HCT116 (cell line): ENCODE data around the gene SEM1. TPM values are rescaled to one million over a fixed set of nuclear protein-coding genes. Genes with fewer than 3 reads are reported as not detected.

Source experiments
- ATAC-seq: fragments of 200-7000 bp; cut with Tn5 transposase; 2 replicates; pipeline ENCODE4 v1.9.1; 2020; ENCODE audit warnings: mild to moderate bottlenecking, moderate library complexity
- BruUV-seq: library from RNA; stranded (reverse); fragments of 400-500 nt; replicated peaks from 2 replicates; lab custom pipeline; 2021; lab: Mats Ljungman, UMichigan
- CTCF ChIA-PET: fragments of 300-600 bp; sonication (Branson Sonifier 250); formaldehyde crosslinking; loops from one replicate; lab custom pipeline; 2021; ENCODE audit warnings: antibody characterized with exemption; lab: Charles Lee
- POLR2A ChIA-PET: fragments of 300-600, 350-600 bp; sonication (Branson Sonifier 250); formaldehyde crosslinking; loops from one replicate; lab custom pipeline; 2021; ENCODE audit warnings: antibody characterized with exemption; lab: Charles Lee
- RAD21 ChIA-PET, 2 experiments: fragments of 300-600 bp; sonication (Branson Sonifier 250); formaldehyde crosslinking; loops; one replicate each; lab custom pipeline; 2023; ENCODE audit warnings: low total read pairs in 2 of 2; ENCODE audit not compliant: uncharacterized antibody in 2 of 2, unreplicated experiment in 2 of 2, low non-redundant PET in 1 of 2; lab: Charles Lee
- DNase-seq: peaks from one replicate; pipeline ENCODE4 v3.0.0-alpha.2; 2010; ENCODE audit warnings: low read depth, low spot score
- H2AFZ ChIP-seq: fragments of 200-600 bp; shearing (Covaris generic), sonication (generic); 2 replicates; pipeline ENCODE4 v1.6.1; 2017; ENCODE audit warnings: low read depth, mixed run types, mixed read lengths, antibody characterized with exemption, low read length; ENCODE audit not compliant: poor library complexity, severe bottlenecking
- H3K27ac ChIP-seq: 2 replicates; pipeline ENCODE4 v1.5.1; 2012; ENCODE audit warnings: low read depth, low read length
- H3K27me3 ChIP-seq: fragments of 200-600 bp; sonication (generic); 2 replicates; pipeline ENCODE4 v1.6.1; 2016; ENCODE audit warnings: mixed run types, low read length, mixed read lengths; ENCODE audit not compliant: insufficient read depth
- H3K36me3 ChIP-seq, 2 experiments: fragments of 200-500 bp in 1 of 2; fragments of 200-600 bp in 1 of 2; sonication (Bioruptor generic) in 1 of 2; sonication (generic) in 1 of 2; 2 replicates each; pipeline versions ENCODE4 v1.5.1 to v1.6.1; 2014 to 2016; ENCODE audit warnings: low read length in 2 of 2, inconsistent platforms in 1 of 2, mixed read lengths in 1 of 2, mixed run types in 1 of 2; ENCODE audit not compliant: insufficient read depth in 2 of 2, control insufficient read depth in 1 of 2
- H3K4me1 ChIP-seq, 2 experiments: fragments of 200-600 bp in 1 of 2; sonication (generic) in 1 of 2; 2 replicates each; pipeline versions ENCODE4 v1.5.1 to v1.6.1; 2012 to 2017; ENCODE audit warnings: low read length in 2 of 2, inconsistent platforms in 1 of 2, mild to moderate bottlenecking in 1 of 2, mixed read lengths in 1 of 2, mixed run types in 1 of 2, moderate library complexity in 1 of 2; ENCODE audit not compliant: insufficient read depth in 2 of 2, control insufficient read depth in 1 of 2
- H3K4me2 ChIP-seq: fragments of 200-600 bp; sonication (generic); 2 replicates; pipeline ENCODE4 v1.6.1; 2017; ENCODE audit warnings: mixed run types, low read length, mixed read lengths
- H3K4me3 ChIP-seq, 2 experiments: fragments of 200-600 bp in 1 of 2; sonication (generic) in 1 of 2; replicated peaks in 1 of 2; 2 replicates each; pipeline ENCODE4 v1.5.1; 2011 to 2016; ENCODE audit warnings: low read length in 2 of 2, control low read depth in 1 of 2, low read depth in 1 of 2, mild to moderate bottlenecking in 1 of 2, mixed read lengths in 1 of 2, mixed run types in 1 of 2
- H3K79me2 ChIP-seq: fragments of 200-600 bp; sonication (generic); 2 replicates; pipeline ENCODE4 v1.6.1; 2017; ENCODE audit warnings: mild to moderate bottlenecking, mixed run types, low read length, moderate library complexity, mixed read lengths; ENCODE audit not compliant: insufficient read depth
- H3K9ac ChIP-seq: fragments of 200-600 bp; sonication (generic); 2 replicates; pipeline ENCODE4 v1.6.1; 2016; ENCODE audit warnings: low read length, mixed read lengths
- H3K9me2 ChIP-seq: fragments of 200-600 bp; sonication (generic), shearing (Covaris generic); 2 replicates; pipeline ENCODE4 v1.6.1; 2017; ENCODE audit warnings: mixed run types, mild to moderate bottlenecking, moderate library complexity; ENCODE audit not compliant: insufficient read depth
- H3K9me3 ChIP-seq, 2 experiments: fragments of 200-500 bp in 1 of 2; fragments of 200-600 bp in 1 of 2; sonication (Bioruptor generic) in 1 of 2; sonication (generic) in 1 of 2; 2 replicates each; pipeline ENCODE4 v1.6.1; 2014 to 2017; ENCODE audit warnings: low read length in 2 of 2, mixed read lengths in 2 of 2, inconsistent platforms in 1 of 2, low read depth in 1 of 2, mild to moderate bottlenecking in 1 of 2, mixed run types in 1 of 2, moderate library complexity in 1 of 2; ENCODE audit not compliant: control insufficient read depth in 1 of 2, insufficient read depth in 1 of 2
- H4K20me1 ChIP-seq: fragments of 200-600 bp; sonication (generic), shearing (Covaris generic); 2 replicates; pipeline ENCODE4 v1.6.1; 2017; ENCODE audit warnings: mixed run types, mild to moderate bottlenecking, moderate library complexity; ENCODE audit not compliant: insufficient read depth
- CBX3 ChIP-seq: IDR thresholded peaks from 2 replicates; pipeline ENCODE4 v1.6.1; 2012; ENCODE audit warnings: low read depth
- EGR1 ChIP-seq: IDR thresholded peaks from 2 replicates; pipeline ENCODE4 v1.6.1; 2012; ENCODE audit warnings: low read depth
- FOSL1 ChIP-seq: IDR thresholded peaks from 2 replicates; pipeline ENCODE4 v1.6.1; 2012; ENCODE audit warnings: low read depth
- REST ChIP-seq: IDR thresholded peaks from 2 replicates; pipeline ENCODE4 v1.6.1; 2012; ENCODE audit warnings: low read depth
- SIN3A ChIP-seq: IDR thresholded peaks from 2 replicates; pipeline ENCODE4 v1.6.1; 2012; ENCODE audit warnings: low read depth
- SP1 ChIP-seq: IDR thresholded peaks from 2 replicates; pipeline ENCODE4 v1.6.1; 2012; ENCODE audit warnings: low read depth
- TCF7L2 ChIP-seq: IDR thresholded peaks from 2 replicates; pipeline ENCODE4 v1.7.0; 2011; ENCODE audit warnings: borderline replicate concordance, inconsistent platforms; ENCODE audit not compliant: insufficient read depth, insufficient read length; ENCODE audit errors: extremely low read depth
- YY1 ChIP-seq: IDR thresholded peaks from 2 replicates; pipeline ENCODE4 v1.6.1; 2011; ENCODE audit warnings: low read length, low read depth, moderate library complexity, mild to moderate bottlenecking; ENCODE audit not compliant: insufficient replicate concordance; ENCODE audit errors: extremely low read depth
- intact Hi-C: fragments of 100-400 bp; cut with micrococcal nuclease; formaldehyde crosslinking; loops from 2 replicates; pipeline ENCODE4 v1.10.0; 2022
- total RNA-seq: library from RNA; stranded (reverse); gene quantifications from one replicate; pipeline ENCODE4 v1.2.1, GENCODE V29; 2021; ENCODE audit not compliant: unreplicated experiment
- TF ChIP-seq, protein P1 (sequence below): IDR thresholded peaks from 2 replicates; pipeline ENCODE4 v1.6.1; 2011; ENCODE audit warnings: mild to moderate bottlenecking, low read length, moderate library complexity; ENCODE audit not compliant: insufficient replicate concordance; ENCODE audit errors: extremely low read depth
- TF ChIP-seq, protein P2 (sequence below), 3 experiments: fragments of 200-600 bp in 1 of 3; sonication (generic) in 1 of 3; IDR thresholded peaks in 2 of 3; conservative IDR thresholded peaks in 1 of 3; 2 replicates each; pipeline ENCODE4 v1.5.1; 2012 to 2017; ENCODE audit warnings: low read depth in 2 of 3, low read length in 2 of 3, antibody characterized with exemption in 1 of 3, borderline replicate concordance in 1 of 3, control low read depth in 1 of 3, mild to moderate bottlenecking in 1 of 3, mixed read lengths in 1 of 3, mixed run types in 1 of 3, moderate library complexity in 1 of 3; ENCODE audit not compliant: insufficient read depth in 1 of 3
- TF ChIP-seq, protein P3 (sequence below): IDR thresholded peaks from 2 replicates; pipeline ENCODE4 v1.6.1; 2012

Gene SEM1
- total RNA-seq, 1 experiment from 2014 or later: 45.7 TPM

DNA sequence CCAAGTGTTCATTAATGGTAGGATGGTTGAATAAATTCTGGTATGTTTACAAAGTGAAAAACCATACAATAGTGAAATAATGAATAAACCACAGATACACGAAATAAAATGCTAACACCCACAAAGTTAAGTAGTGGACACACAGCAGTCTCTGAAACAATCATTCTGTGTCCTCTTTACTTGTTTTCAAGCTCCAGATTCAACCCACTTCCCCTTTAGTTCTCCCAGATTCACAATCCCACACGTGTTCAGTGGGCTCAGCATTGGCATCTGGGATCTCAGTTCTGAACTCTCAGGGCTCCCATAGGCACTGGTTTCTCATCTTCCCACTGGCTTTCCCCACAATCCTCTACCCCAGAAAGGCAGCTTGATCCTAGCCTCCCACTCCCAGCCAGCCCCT is 44.9 kb downstream of the SEM1 start:
- Histone ChIP-seq H3K9me3 (no peaks in the 10 kb centered on the region), H2AFZ (no peak overlapping the region), H3K4me2 (no peak overlapping the region), H3K36me3 (no peaks in the 10 kb centered on the region), H3K4me3 (no peak overlapping the region), H3K79me2 (no peaks in the 10 kb centered on the region; the same call in 1 of the 2 replicates), H3K27ac (no peak overlapping the region), H3K27me3 (no peaks in the 10 kb centered on the region), H3K9me2 (no peaks in the 10 kb centered on the region), H4K20me1 (no peaks in the 10 kb centered on the region; the same call in 1 of the 2 replicates), H3K4me1 (no peaks in the 10 kb centered on the region), H3K9ac (no peak overlapping the region)
- ATAC-seq (no peak), DNase-seq (no peak)
- no peak for TF ChIP-seq CBX3
- ChIA-PET POLR2A (no interaction called here), CTCF (no interaction called here), RAD21 (no interaction called here)
- intact Hi-C loops: no loop called here
- no TSS peak for BruUV-seq

- Histone ChIP-seq H3K79me2 (no peaks in the 10 kb centered on the region; the same call in 1 of the 2 replicates), H3K9me2 (no peaks in the 10 kb centered on the region), H3K9ac (no peak overlapping the region), H3K4me3 (no peak overlapping the region), H3K4me2 (no peak overlapping the region), H3K27ac (no peak overlapping the region), H3K36me3 (no peaks in the 10 kb centered on the region), H3K27me3 (no peaks in the 10 kb centered on the region), H4K20me1 (no peaks in the 10 kb centered on the region; the same call in 1 of the 2 replicates), H3K9me3 (no peaks in the 10 kb centered on the region), H3K4me1 (no peaks in the 10 kb centered on the region), H2AFZ (no peak overlapping the region)
- DNase-seq (no peak), ATAC-seq (no peak)
- POLR2A ChIA-PET: no interaction called here
- RAD21 ChIA-PET: no interaction called here
- BruUV-seq: no TSS peak
- CTCF ChIA-PET: no interaction called here
- intact Hi-C loops: no loop called here
- TF ChIP-seq SP1 (no peak), REST (no peak), TCF7L2 (no peak), FOSL1 (no peak), SIN3A (no peak), YY1 (no peak), EGR1 (no peak), CBX3 (no peak)
- TF ChIP-seq, protein P1, sequence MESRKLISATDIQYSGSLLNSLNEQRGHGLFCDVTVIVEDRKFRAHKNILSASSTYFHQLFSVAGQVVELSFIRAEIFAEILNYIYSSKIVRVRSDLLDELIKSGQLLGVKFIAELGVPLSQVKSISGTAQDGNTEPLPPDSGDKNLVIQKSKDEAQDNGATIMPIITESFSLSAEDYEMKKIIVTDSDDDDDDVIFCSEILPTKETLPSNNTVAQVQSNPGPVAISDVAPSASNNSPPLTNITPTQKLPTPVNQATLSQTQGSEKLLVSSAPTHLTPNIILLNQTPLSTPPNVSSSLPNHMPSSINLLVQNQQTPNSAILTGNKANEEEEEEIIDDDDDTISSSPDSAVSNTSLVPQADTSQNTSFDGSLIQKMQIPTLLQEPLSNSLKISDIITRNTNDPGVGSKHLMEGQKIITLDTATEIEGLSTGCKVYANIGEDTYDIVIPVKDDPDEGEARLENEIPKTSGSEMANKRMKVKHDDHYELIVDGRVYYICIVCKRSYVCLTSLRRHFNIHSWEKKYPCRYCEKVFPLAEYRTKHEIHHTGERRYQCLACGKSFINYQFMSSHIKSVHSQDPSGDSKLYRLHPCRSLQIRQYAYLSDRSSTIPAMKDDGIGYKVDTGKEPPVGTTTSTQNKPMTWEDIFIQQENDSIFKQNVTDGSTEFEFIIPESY: no peak
- TF ChIP-seq, protein P2, sequence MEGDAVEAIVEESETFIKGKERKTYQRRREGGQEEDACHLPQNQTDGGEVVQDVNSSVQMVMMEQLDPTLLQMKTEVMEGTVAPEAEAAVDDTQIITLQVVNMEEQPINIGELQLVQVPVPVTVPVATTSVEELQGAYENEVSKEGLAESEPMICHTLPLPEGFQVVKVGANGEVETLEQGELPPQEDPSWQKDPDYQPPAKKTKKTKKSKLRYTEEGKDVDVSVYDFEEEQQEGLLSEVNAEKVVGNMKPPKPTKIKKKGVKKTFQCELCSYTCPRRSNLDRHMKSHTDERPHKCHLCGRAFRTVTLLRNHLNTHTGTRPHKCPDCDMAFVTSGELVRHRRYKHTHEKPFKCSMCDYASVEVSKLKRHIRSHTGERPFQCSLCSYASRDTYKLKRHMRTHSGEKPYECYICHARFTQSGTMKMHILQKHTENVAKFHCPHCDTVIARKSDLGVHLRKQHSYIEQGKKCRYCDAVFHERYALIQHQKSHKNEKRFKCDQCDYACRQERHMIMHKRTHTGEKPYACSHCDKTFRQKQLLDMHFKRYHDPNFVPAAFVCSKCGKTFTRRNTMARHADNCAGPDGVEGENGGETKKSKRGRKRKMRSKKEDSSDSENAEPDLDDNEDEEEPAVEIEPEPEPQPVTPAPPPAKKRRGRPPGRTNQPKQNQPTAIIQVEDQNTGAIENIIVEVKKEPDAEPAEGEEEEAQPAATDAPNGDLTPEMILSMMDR (IDR thresholded peaks at IDR 0.05 in 2 of 3, conservative IDR thresholded peaks at IDR 0.05 in 1 of 3; ENCODE audit: borderline replicate concordance in 1 of 3, insufficient read depth in 1 of 3, low read depth in 2 of 3, low read length in 2 of 3): no peak
- TF ChIP-seq, protein P3, sequence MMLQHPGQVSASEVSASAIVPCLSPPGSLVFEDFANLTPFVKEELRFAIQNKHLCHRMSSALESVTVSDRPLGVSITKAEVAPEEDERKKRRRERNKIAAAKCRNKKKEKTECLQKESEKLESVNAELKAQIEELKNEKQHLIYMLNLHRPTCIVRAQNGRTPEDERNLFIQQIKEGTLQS: no peak
Observed at GRCh38 chr7:96663871-96664445, 45.7 kb downstream of the SEM1 start.
